CD4-positive, CD25-positive, alpha-beta regulatory T cell (primary cell): ENCODE measurements around the gene LRRC1. TPM values are rescaled to one million over a fixed set of nuclear protein-coding genes. Genes with fewer than 3 reads are reported as not detected.
"Not testable (repeated sequence)": the region's sequence is repeated elsewhere in the genome, so short reads cannot be mapped to it uniquely, and the experiment has no call there.

Experiments
- ATAC-seq, 2 donors: fragments of 150-1000 bp; cut with Tn5 transposase; one replicate each; pipeline ENCODE4 v1.10.0; 2021; ENCODE audit warnings: low read depth in 2 of 2, moderate number of reproducible peaks in 2 of 2, moderate library complexity in 1 of 2
- DNase-seq, 3 donors: peaks; one replicate each; pipeline versions ENCODE4 v3.0.0 to v3.0.0-alpha.2; 2012 to 2022; ENCODE audit warnings: mixed read lengths in 1 of 3
- H3K27ac ChIP-seq: one replicate; pipeline ENCODE4 v1.7.0; 2013; ENCODE audit warnings: mild to moderate bottlenecking, low read length; ENCODE audit not compliant: insufficient read depth, poor library complexity, severe bottlenecking
- H3K27me3 ChIP-seq: one replicate; pipeline ENCODE4 v1.7.0; 2013; ENCODE audit warnings: low read length; ENCODE audit not compliant: control insufficient read depth, insufficient read depth
- H3K36me3 ChIP-seq: one replicate; pipeline ENCODE4 v1.7.0; 2013; ENCODE audit warnings: mild to moderate bottlenecking, low read length, moderate library complexity; ENCODE audit not compliant: control insufficient read depth, insufficient read depth
- H3K4me1 ChIP-seq: 2 replicates; pipeline ENCODE4 v1.7.0; 2013; ENCODE audit warnings: mild to moderate bottlenecking, low read length; ENCODE audit not compliant: insufficient read depth, control insufficient read depth, poor library complexity, severe bottlenecking
- H3K4me3 ChIP-seq: one replicate; pipeline ENCODE4 v1.7.0; 2013; ENCODE audit warnings: low read depth, mild to moderate bottlenecking, low read length, moderate library complexity
- H3K9me3 ChIP-seq, 2 experiments: 1 replicate in 1 of 2; 2 replicates in 1 of 2; pipeline ENCODE4 v1.7.0; 2013; ENCODE audit warnings: low read length in 2 of 2, mild to moderate bottlenecking in 1 of 2, moderate library complexity in 1 of 2; ENCODE audit not compliant: control insufficient read depth in 2 of 2
- H3K27ac Mint-ChIP-seq, 3 donors: one replicate each; pipeline ENCODE4 v1.8.0; 2020 to 2022; ENCODE audit warnings: mild to moderate bottlenecking in 3 of 3, mixed read lengths in 3 of 3, moderate library complexity in 2 of 3
- H3K27me3 Mint-ChIP-seq: one replicate; pipeline ENCODE4 v1.8.0; 2022; ENCODE audit warnings: mild to moderate bottlenecking, mixed read lengths
- H3K36me3 Mint-ChIP-seq: one replicate; pipeline ENCODE4 v1.8.0; 2020; ENCODE audit warnings: mixed read lengths
- H3K4me1 Mint-ChIP-seq, 4 donors: one replicate each; pipeline ENCODE4 v1.8.0; 2020 to 2022; ENCODE audit warnings: mixed read lengths in 4 of 4, mild to moderate bottlenecking in 1 of 4
- H3K4me3 Mint-ChIP-seq, 4 donors: one replicate each; pipeline ENCODE4 v1.8.0; 2020 to 2022; ENCODE audit warnings: mild to moderate bottlenecking in 4 of 4, mixed read lengths in 4 of 4, moderate library complexity in 3 of 4
- H3K9me3 Mint-ChIP-seq, 7 donors: one replicate each; pipeline ENCODE4 v1.8.0; 2020 to 2022; ENCODE audit warnings: mixed read lengths in 7 of 7, mild to moderate bottlenecking in 3 of 7, moderate library complexity in 2 of 7
- polyA plus RNA-seq, 4 donors: library from polyadenylated mRNA; unstranded; fragments of 300-500 nt; fragmentation: Illumina TruSeq; gene quantifications; one replicate each; pipeline ENCODE4 v1.2.3, GENCODE V29; 2021
- total RNA-seq: library from RNA; stranded (reverse); gene quantifications from one replicate; pipeline ENCODE4 v1.2.3, GENCODE V29; 2022

Gene LRRC1
- total and polyA plus RNA-seq, 5 donors from 2014 or later = 0.37 to 1.4 (median 1.0) TPM

DNA sequence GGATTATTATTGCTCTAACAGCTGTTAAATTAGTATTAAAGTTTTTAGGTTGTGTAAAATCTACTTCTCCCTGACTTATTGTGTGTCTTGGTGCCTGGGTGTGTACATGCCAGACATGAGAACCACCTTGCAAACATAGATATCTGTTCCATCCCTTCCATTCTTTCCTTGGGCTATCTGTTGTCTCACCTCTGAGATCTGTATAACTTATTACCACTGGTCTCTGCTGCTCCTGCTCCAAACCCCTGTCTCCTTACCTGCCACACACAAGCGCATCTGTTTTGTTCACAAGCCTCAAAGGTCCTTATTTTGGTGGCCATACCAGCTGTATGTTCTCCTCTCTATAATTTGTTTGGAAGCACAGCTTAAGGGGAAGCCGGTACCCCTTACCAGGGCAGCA, 2.5 kb downstream of the LRRC1 start:
- no peak for ATAC-seq
- Histone ChIP-seq H3K9me3 (no peaks in the 10 kb centered on the region), H3K27ac (no peak overlapping the region), H3K4me3 (no peak overlapping the region), H3K27me3 (peaks cover 18% of the 10 kb centered on the region), H3K36me3 (no peaks in the 10 kb centered on the region), H3K4me1 (peaks cover 23% of the 10 kb centered on the region)
- Mint-ChIP-seq H3K27ac (peak overlapping the region in 1 of 3 donors; percentile 30), H3K36me3 (no peaks in the 10 kb centered on the region), H3K9me3 (peaks cover 0 to 1% (median 0%) of the 10 kb centered on the region in 7 donors), H3K4me1 (peaks cover 12 to 30% (median 20%) of the 10 kb centered on the region in 4 donors), H3K4me3 (peak overlapping the region in 2 of 4 donors; percentile 32 to 94), H3K27me3 (peaks cover 48% of the 10 kb centered on the region)
- DNase-seq = no peak

GRCh38 chr6:53799340-53799739, 4.5 kb downstream of the LRRC1 start:
- peaks cover 10% of the 10 kb centered on the region for H3K4me1 ChIP-seq
- no peak for ATAC-seq
- Mint-ChIP-seq H3K4me3 (peak overlapping the region in 1 of 4 donors; percentile 42), H3K9me3 (peaks cover 0 to 1% (median 0%) of the 10 kb centered on the region in 7 donors), H3K36me3 (no peaks in the 10 kb centered on the region), H3K4me1 (peaks cover 6 to 16% (median 8%) of the 10 kb centered on the region in 4 donors), H3K27me3 (peaks cover 27% of the 10 kb centered on the region), H3K27ac (no peak overlapping the region)
- DNase-seq = no peak
- H3K27ac ChIP-seq = no peak overlapping the region
- H3K9me3 ChIP-seq = no peaks in the 10 kb centered on the region
- no peak overlapping the region for H3K4me3 ChIP-seq
- no peaks in the 10 kb centered on the region for H3K36me3 ChIP-seq
- H3K27me3 ChIP-seq = peaks cover 7% of the 10 kb centered on the region

- H3K4me3 ChIP-seq = no peak overlapping the region
- peaks cover 7% of the 10 kb centered on the region for H3K27me3 ChIP-seq
- no peaks in the 10 kb centered on the region for H3K4me1 ChIP-seq
- H3K27ac ChIP-seq = no peak overlapping the region
- Mint-ChIP-seq H3K27ac (no peak overlapping the region), H3K4me3 (no peak overlapping the region), H3K4me1 (peaks cover 4 to 7% (median 5%) of the 10 kb centered on the region in 4 donors), H3K27me3 (peaks cover 17% of the 10 kb centered on the region), H3K9me3 (peaks cover 0 to 1% (median 0%) of the 10 kb centered on the region in 7 donors), H3K36me3 (no peaks in the 10 kb centered on the region)
- no peaks in the 10 kb centered on the region for H3K9me3 ChIP-seq
- H3K36me3 ChIP-seq = no peaks in the 10 kb centered on the region
- no peak for ATAC-seq
- DNase-seq = no peak
Measured at GRCh38 chr6:53801022-53801421, 6.2 kb downstream of the LRRC1 start.

- H3K4me1 Mint-ChIP-seq = peaks cover 0 to 3% (median 0%) of the 10 kb centered on the region in 4 donors
- H3K9me3 ChIP-seq = no peaks in the 10 kb centered on the region
Measured at GRCh38 chr6:53802582-53802981, 7.8 kb downstream of the LRRC1 start.

GRCh38 chr6:53803081-53803860, 8.5 kb downstream of the LRRC1 start:
- Mint-ChIP-seq H3K9me3 (peaks cover 0 to 1% (median 0%) of the 10 kb centered on the region in 7 donors), H3K27ac (no peak overlapping the region), H3K27me3 (peaks cover 10% of the 10 kb centered on the region), H3K36me3 (no peaks in the 10 kb centered on the region), H3K4me1 (peaks cover 0 to 5% (median 0%) of the 10 kb centered on the region in 4 donors), H3K4me3 (no peak overlapping the region)
- no peak overlapping the region for H3K27ac ChIP-seq
- no peaks in the 10 kb centered on the region for H3K27me3 ChIP-seq
- no peaks in the 10 kb centered on the region for H3K4me1 ChIP-seq
- ATAC-seq (no peak), DNase-seq (no peak)
- no peak overlapping the region for H3K4me3 ChIP-seq
- H3K9me3 ChIP-seq = no peaks in the 10 kb centered on the region
- H3K36me3 ChIP-seq = no peaks in the 10 kb centered on the region

More at GRCh38 chr6:53802582-53802981, 7.8 kb downstream of the LRRC1 start:
- H3K27ac Mint-ChIP-seq = no peak overlapping the region
- H3K9me3 Mint-ChIP-seq = peaks cover 0 to 1% (median 0%) of the 10 kb centered on the region in 7 donors
- H3K36me3 ChIP-seq = no peaks in the 10 kb centered on the region
- no peaks in the 10 kb centered on the region for H3K4me1 ChIP-seq
- H3K36me3 Mint-ChIP-seq = no peaks in the 10 kb centered on the region
- H3K27ac ChIP-seq = no peak overlapping the region
- H3K4me3 ChIP-seq = no peak overlapping the region
- no peak for ATAC-seq
- peaks cover 10% of the 10 kb centered on the region for H3K27me3 Mint-ChIP-seq
- no peak for DNase-seq
- no peaks in the 10 kb centered on the region for H3K27me3 ChIP-seq
- H3K4me3 Mint-ChIP-seq = no peak overlapping the region

DNA sequence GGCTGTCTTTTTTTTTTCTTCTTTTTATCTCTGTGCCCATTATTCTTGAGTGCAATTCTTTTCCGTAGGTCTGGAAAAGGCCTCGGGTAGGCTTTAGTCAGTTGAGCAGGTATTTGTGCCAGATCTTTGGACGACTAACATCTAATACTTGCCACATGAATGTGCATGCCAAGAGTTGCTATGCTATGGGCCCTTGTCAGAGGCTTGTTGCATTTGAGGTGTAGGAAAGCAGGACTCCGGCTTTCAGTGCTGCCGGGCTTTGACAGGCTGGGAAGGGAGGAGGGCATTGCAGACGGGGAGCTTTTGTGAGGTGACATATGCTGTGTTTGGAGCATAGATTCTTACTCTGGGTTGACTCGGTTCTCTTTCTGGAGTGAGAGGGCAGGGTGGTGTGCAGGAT, 10.2 kb downstream of the LRRC1 start:
- H3K36me3 ChIP-seq = no peaks in the 10 kb centered on the region
- no peaks in the 10 kb centered on the region for H3K9me3 ChIP-seq
- H3K27me3 ChIP-seq = no peaks in the 10 kb centered on the region
- H3K4me1 ChIP-seq = no peaks in the 10 kb centered on the region
- Mint-ChIP-seq H3K4me1 (peaks cover 0 to 3% (median 0%) of the 10 kb centered on the region in 4 donors), H3K27me3 (peaks cover 4% of the 10 kb centered on the region), H3K27ac (no peak overlapping the region), H3K4me3 (no peak overlapping the region), H3K36me3 (no peaks in the 10 kb centered on the region), H3K9me3 (no peaks in the 10 kb centered on the region)
- ATAC-seq (no peak), DNase-seq (no peak)
- no peak overlapping the region for H3K27ac ChIP-seq
- H3K4me3 ChIP-seq = no peak overlapping the region

GRCh38 chr6:53805725-53806124, 10.9 kb downstream of the LRRC1 start:
- H3K4me3 Mint-ChIP-seq = no peak overlapping the region

DNA sequence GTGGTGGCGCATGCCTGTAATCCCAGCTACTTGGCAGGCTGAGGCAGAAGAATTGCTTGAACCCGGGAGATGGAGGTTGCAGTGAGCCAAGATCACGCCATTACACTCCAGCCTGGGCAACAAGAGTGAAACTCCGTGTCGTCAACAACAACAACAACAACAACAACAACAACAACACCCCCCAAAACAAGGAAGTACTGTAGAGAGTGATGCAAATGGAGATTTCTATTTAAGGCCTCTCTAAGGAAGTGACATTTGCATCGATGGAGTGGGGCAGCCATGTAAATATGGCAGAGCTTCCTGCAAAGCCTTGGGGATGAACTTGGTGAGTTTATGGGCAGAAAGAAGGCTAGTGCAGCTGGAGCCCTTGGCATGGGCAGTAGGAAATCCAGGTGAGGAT, 12.8 kb downstream of the LRRC1 start:
- not testable (repeated sequence) for H3K27ac ChIP-seq, H3K36me3 Mint-ChIP-seq, H3K27ac Mint-ChIP-seq, H3K27me3 Mint-ChIP-seq, H3K4me1 ChIP-seq, H3K9me3 ChIP-seq, H3K4me3 Mint-ChIP-seq, DNase-seq, H3K4me3 ChIP-seq, H3K36me3 ChIP-seq, ATAC-seq, H3K27me3 ChIP-seq, H3K4me1 Mint-ChIP-seq, H3K9me3 Mint-ChIP-seq

More at GRCh38 chr6:53805725-53806124, 10.9 kb downstream of the LRRC1 start:
- Histone ChIP-seq H3K4me3 (no peak overlapping the region), H3K4me1 (no peaks in the 10 kb centered on the region), H3K27me3 (no peaks in the 10 kb centered on the region), H3K27ac (no peak overlapping the region), H3K36me3 (no peaks in the 10 kb centered on the region), H3K9me3 (no peaks in the 10 kb centered on the region)
- DNase-seq (no peak), ATAC-seq (no peak)
- Mint-ChIP-seq H3K27me3 (peaks cover 4% of the 10 kb centered on the region), H3K36me3 (no peaks in the 10 kb centered on the region), H3K4me1 (peaks cover 0 to 3% (median 0%) of the 10 kb centered on the region in 4 donors), H3K27ac (peak overlapping the region in 1 of 3 donors; percentile 52), H3K9me3 (no peaks in the 10 kb centered on the region)
